CD1c-positive myeloid dendritic cell (primary cell): ENCODE data around the gene DEPP1.

ENCODE experiments used
- DNase-seq: peaks from one replicate; pipeline ENCODE4 v3.0.0-alpha.2; 2016; ENCODE audit errors: extremely low spot score

The DEPP1 gene

GRCh38 chr10:44934416-44935200 lies 44.0 kb downstream of the DEPP1 start:
- no peak for DNase-seq

- no peak for DNase-seq
Measured at GRCh38 chr10:44933451-44934321, 44.9 kb downstream of the DEPP1 start.

- DNase-seq: peak; percentile 85
Measured at GRCh38 chr10:44932517-44933450, 45.8 kb downstream of the DEPP1 start.

- DNase-seq: no peak
Measured at GRCh38 chr10:44931621-44932516, 46.7 kb downstream of the DEPP1 start.

GRCh38 chr10:44930904-44931620 lies 47.5 kb downstream of the DEPP1 start:
- no peak for DNase-seq

- no peak for DNase-seq
Measured at GRCh38 chr10:44929356-44930255, 49.0 kb downstream of the DEPP1 start.

- no peak for DNase-seq
Measured at GRCh38 chr10:44928462-44928861, 50.1 kb downstream of the DEPP1 start.

- DNase-seq: no peak
Measured at GRCh38 chr10:44927352-44927751, 51.3 kb downstream of the DEPP1 start.

GRCh38 chr10:44926751-44927351 lies 51.8 kb downstream of the DEPP1 start:
- no peak for DNase-seq
